OCI-LY7 (cell line): Measurements from ENCODE around the gene FOXK1.

Experiments
- EZH2phosphoT487 ChIP-seq: fragments of 200-600 bp; sonication (generic); IDR thresholded peaks from 2 replicates; pipeline ENCODE4 v1.6.1; 2018; ENCODE audit warnings: low read depth, borderline replicate concordance, mild to moderate bottlenecking, mixed run types, antibody characterized with exemption, low read length, moderate library complexity, mixed read lengths
- TF ChIP-seq, protein P1 (sequence below): fragments of 200-600 bp; sonication (generic); conservative IDR thresholded peaks from 2 replicates; pipeline ENCODE4 v1.5.1; 2014; ENCODE audit warnings: mild to moderate bottlenecking, antibody characterized with exemption, low read length, moderate library complexity, mixed read lengths

DNA sequence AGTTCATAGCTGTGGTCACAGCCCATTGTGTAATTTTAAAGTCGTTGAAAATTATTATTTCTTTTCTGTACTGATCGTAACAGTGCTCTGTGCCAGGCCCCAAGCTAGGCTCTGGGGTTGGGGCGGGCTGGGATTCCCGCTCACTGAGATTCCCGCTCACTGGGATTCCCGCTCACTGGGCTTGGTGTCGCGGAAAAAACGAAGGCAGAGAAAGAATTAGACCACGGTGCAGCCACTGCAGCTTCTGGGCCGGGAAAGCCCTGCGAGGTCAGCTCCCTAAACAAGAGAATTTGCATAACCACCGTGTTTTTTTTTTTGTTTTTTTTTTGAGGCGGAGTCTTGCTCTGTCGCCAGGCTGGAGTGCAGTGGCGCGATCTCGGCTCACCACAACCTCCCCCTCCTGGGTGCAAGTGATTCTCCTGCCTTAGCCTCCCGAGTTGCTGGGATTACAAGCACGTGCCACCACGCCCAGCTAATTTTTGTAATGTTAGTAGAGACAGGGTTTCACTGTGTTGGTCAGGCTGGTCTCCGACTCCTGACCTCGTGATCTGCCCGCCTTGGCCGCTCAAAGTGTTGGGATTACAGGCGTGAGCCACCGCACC is 31.2 kb downstream of the FOXK1 start:
- TF ChIP-seq, protein P1, sequence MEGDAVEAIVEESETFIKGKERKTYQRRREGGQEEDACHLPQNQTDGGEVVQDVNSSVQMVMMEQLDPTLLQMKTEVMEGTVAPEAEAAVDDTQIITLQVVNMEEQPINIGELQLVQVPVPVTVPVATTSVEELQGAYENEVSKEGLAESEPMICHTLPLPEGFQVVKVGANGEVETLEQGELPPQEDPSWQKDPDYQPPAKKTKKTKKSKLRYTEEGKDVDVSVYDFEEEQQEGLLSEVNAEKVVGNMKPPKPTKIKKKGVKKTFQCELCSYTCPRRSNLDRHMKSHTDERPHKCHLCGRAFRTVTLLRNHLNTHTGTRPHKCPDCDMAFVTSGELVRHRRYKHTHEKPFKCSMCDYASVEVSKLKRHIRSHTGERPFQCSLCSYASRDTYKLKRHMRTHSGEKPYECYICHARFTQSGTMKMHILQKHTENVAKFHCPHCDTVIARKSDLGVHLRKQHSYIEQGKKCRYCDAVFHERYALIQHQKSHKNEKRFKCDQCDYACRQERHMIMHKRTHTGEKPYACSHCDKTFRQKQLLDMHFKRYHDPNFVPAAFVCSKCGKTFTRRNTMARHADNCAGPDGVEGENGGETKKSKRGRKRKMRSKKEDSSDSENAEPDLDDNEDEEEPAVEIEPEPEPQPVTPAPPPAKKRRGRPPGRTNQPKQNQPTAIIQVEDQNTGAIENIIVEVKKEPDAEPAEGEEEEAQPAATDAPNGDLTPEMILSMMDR = no peak
- TF ChIP-seq EZH2phosphoT487 = no peak
